Stimulated activated CD8-positive, alpha-beta memory T cell treated with anti-CD3 and anti-CD28 coated beads, Interleukin-4, amount 100 ng/mL, for 48 hours (primary cell): Measurements from ENCODE around the gene VAMP5.
"Not testable (repeated sequence)": the region's sequence is repeated elsewhere in the genome, so short reads cannot be mapped to it uniquely, and the experiment has no call there.

Experiments
- DNase-seq: peaks from one replicate; pipeline ENCODE4 v3.0.0-alpha.2; 2020

The VAMP5 gene

GRCh38 chr2:85551698-85552678 is 32.2 kb upstream of the VAMP5 start:
- DNase-seq: peak; percentile 92

GRCh38 chr2:85553184-85553583 is 31.0 kb upstream of the VAMP5 start:
- DNase-seq: no peak

- DNase-seq: no peak
Measured at GRCh38 chr2:85554980-85555612, 29.1 kb upstream of the VAMP5 start.

GRCh38 chr2:85557130-85557529 is 27.1 kb upstream of the VAMP5 start:
- DNase-seq: no peak

GRCh38 chr2:85558160-85558559 is 26.1 kb upstream of the VAMP5 start:
- DNase-seq: no peak

GRCh38 chr2:85560403-85560726 is 23.9 kb upstream of the VAMP5 start:
- DNase-seq: not testable (repeated sequence)

GRCh38 chr2:85560812-85561279 is 23.4 kb upstream of the VAMP5 start:
- DNase-seq: peak; percentile 60

GRCh38 chr2:85561280-85562212 is 22.7 kb upstream of the VAMP5 start, which contains the start of gene GGCX:
Gene GGCX (minus strand): TSS chr2:85561493. CDS start chr2:85561428, 65 bp downstream.
- DNase-seq: peak; percentile 96

GRCh38 chr2:85564144-85564563 is 20.1 kb upstream of the VAMP5 start:
- DNase-seq: no peak

GRCh38 chr2:85566265-85566664 is 18.0 kb upstream of the VAMP5 start:
- DNase-seq: no peak

GRCh38 chr2:85575739-85576138 is 8.5 kb upstream of the VAMP5 start:
- no peak for DNase-seq

GRCh38 chr2:85577063-85577385 is 7.2 kb upstream of the VAMP5 start:
- DNase-seq: no peak

GRCh38 chr2:85577386-85578242 is 6.6 kb upstream of the VAMP5 start, which contains the start of gene VAMP8:
Gene VAMP8 (plus strand): TSS chr2:85577586. CDS start chr2:85577647, 61 bp downstream.
- peak; percentile 76 for DNase-seq

GRCh38 chr2:85578243-85579180 is 5.7 kb upstream of the VAMP5 start:
- DNase-seq: peak; percentile 36

GRCh38 chr2:85579266-85579935 is 4.8 kb upstream of the VAMP5 start:
- no peak for DNase-seq

GRCh38 chr2:85580206-85580605 is 4.0 kb upstream of the VAMP5 start:
- DNase-seq: no peak

GRCh38 chr2:85582492-85582891 is 1.7 kb upstream of the VAMP5 start:
- no peak for DNase-seq

- peak; percentile 58 for DNase-seq
Measured at GRCh38 chr2:85583667-85584353, 421 bp upstream of the VAMP5 start.
